Measurements from ENCODE around the gene CPE.

CPE gene

GRCh38 chr4:165516281-165516833, 137.5 kb downstream of the CPE start:
- no peak for DNase-seq

- no peak for DNase-seq
Measured at GRCh38 chr4:165517216-165517615, 138.4 kb downstream of the CPE start.

DNA sequence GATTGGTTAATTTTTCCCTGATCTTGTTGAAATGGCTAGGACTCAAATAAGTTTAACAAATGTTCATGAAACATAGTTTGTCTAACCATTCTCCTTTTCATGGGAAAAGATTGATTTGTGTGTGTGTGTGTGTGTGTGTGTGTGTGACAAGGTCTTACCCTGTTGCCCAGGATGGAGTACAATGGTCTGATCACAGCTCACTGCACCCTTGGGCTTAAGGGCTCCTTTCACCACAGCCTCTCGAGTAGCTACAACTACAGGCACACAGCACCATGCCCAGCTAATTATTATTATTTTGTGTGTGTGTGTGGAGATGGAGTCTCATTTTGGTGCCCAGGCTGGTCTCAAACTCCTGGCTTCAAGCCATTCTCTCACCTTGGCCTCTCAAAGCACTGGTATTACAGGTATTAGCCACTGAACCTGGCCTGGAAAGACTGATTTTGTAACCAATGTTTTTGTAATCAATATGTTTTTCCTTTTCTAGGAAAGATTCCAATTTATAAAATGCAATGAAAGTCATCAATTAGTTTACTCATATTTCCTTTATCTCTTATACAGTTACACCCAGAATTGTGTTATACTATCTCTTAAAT, 139.3 kb downstream of the CPE start:
- DNase-seq, result no peak

- no peak for DNase-seq
Measured at GRCh38 chr4:165518686-165519085, 139.9 kb downstream of the CPE start.

DNA sequence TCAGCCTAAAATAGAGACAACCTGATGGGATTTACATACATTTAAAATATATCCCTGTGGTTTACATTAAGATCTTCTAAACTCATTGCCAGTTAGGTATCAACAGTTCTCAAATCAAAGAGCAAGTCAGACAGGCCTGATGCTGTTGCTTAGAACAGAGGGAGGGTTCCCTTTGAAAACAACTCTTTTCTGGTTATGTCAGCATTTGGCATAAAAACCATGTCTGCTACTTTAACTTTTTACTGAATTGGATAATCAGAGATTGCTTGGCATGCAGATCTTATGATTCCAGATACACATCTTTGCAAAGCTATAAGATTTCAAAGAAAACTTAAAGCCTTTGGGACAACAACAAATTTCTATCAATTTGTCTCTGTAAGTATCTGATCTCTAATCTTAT, 140.8 kb downstream of the CPE start:
- no peak for DNase-seq

DNA sequence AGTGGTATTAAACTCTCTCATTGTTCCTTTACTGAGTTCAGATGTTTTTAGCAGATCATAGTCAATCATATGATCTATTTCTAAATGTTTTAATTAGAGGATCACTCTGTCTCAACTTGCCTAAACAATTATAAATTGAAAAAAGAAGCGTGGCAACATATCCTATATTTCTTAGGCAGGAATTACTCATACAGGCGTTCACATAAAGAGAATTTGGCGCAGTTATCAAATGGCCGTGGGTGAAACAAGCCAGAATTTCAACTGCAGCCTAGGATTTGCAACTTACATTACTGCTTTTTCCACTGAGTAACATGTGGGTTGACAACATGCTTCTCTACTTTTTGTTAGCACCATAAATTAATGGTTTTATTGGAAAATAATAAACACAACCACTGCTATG, 141.3 kb downstream of the CPE start:
- no peak for DNase-seq

DNA sequence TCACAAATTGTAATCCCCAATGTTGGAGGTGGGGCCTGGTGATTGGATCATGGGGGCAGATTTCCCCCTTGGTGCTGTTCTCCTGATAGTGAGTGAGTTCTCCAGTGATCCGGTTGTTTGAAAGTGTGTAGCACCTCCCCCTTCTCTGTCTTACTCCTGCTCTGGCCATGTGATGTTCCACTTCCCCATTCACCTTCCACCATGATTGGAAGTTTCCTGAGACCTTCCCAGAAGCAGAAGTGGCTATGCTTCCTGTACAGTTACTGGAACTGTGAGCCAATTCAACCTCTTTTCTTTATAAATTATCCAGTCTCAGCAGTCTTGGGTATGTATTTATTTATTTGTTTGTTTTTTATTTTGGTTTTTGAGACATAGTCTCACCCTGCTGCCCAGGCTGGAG, 143.2 kb downstream of the CPE start:
- no peak for DNase-seq

DNA sequence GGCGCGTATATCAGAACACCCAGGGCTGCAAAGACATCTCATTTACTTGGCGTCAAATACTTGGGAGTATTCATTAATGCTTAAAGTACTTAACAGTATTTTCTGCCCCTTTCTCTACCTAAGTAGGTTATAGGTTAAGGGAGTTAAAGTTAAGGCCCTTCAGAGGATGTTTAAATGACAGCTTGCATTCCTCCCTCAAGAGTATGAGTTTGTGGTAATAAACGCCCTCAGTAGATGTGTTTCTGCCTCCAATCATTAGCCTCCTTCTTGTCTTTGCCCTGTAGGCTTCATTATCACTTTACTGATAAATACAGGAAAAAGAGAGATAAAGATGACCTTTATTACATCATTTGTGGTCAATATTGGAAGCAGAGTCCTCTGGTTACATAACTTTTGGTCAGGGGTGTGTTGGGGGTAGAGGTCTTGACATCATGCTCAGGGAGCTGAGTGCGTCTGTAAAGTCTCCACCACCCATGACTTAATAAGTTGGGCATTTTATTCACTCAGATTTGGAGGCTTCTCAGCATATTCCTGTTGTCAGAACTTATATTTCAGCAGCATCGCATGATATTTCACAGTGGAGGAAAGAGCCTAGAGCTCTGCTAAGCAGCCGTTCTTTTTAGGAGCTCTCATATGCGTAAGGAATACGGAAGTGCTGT, 145.9 kb downstream of the CPE start:
- no peak for DNase-seq

DNA sequence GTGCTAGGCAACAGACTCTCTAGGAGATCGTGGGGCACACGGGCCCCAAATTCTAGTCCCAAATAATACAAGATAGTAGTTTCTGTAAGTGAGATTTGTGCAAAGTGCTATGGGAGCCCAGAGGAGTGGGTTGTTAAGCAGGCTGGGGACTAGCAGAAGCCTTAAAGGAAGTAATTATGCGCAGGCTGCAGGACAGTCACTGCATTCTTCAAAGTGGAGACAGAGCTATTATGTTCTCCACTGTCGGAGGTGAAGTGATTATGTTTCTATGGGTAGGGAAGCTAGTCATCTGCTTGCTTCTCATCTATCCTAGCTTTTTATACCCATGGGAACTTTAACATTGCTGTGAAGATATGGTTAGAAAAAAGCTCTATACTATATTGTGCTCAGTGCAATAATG, 154.2 kb downstream of the CPE start:
- DNase-seq, result no peak

DNA sequence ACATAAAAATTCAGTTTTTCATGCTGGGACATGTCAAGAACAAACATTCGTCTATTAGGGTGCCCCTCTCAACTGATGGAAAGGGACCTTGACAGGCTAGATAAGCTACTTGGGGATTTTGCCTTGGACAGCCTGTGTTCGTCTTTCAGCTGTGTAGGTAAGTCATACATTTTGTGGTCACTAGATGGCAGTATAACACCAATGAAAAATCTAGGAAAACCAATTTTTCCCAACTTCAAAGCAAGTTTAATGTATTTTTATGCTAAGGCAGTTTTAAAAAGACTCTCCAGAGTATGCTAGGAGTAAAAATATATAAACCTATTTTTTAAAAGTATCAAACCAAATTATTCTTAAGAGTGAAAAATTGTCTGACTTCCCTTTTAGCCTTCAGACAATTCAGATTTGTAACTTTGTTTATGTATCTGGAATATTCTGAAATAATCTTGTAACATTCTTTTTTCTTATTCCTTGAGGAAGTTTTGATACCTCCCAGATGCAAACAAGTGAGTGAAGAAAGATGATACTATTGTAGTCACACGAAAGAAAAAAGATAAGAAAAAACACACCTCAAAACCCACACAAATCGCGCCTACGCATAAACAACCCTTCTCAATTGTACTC, 158.3 kb downstream of the CPE start:
- DNase-seq, result no peak

GRCh38 chr4:165539801-165540200, 161.0 kb downstream of the CPE start:
- DNase-seq, result no peak

- DNase-seq, result no peak
Measured at GRCh38 chr4:165540206-165540830, 161.5 kb downstream of the CPE start.

GRCh38 chr4:165541851-165542459, 163.1 kb downstream of the CPE start:
- no peak for DNase-seq

GRCh38 chr4:165542476-165542875, 163.7 kb downstream of the CPE start:
- no peak for DNase-seq
